Panc1 (cell line): ENCODE measurements around the gene JPH3. TPM values are rescaled to one million over a fixed set of nuclear protein-coding genes. Genes with fewer than 3 reads are reported as not detected.

Source experiments
- ATAC-seq: fragments of 200-7000 bp; cut with Tn5 transposase; 2 replicates; pipeline ENCODE4 v1.9.1; 2020; ENCODE audit warnings: mild to moderate bottlenecking, moderate library complexity
- Bru-seq: library from RNA; stranded (reverse); fragments of 400-500 nt; gene quantifications from one replicate; lab custom pipeline; 2021; lab: Mats Ljungman, UMichigan
- BruChase-seq, 2 experiments: library from RNA; stranded (reverse); fragments of 400-500 nt; gene quantifications; one replicate each; lab custom pipeline; 2021; lab: Mats Ljungman, UMichigan
- BruUV-seq: library from RNA; stranded (reverse); fragments of 400-500 nt; replicated peaks from 2 replicates; lab custom pipeline; 2021; lab: Mats Ljungman, UMichigan
- CTCF ChIA-PET: fragments of 300-600 bp; sonication (Branson Sonifier 250); formaldehyde crosslinking; loops from one replicate; lab custom pipeline; 2022; ENCODE audit warnings: antibody characterized with exemption; lab: Charles Lee
- POLR2A ChIA-PET: fragments of 300-600 bp; sonication (Branson Sonifier 250); formaldehyde crosslinking; loops from one replicate; lab custom pipeline; 2022; ENCODE audit warnings: antibody characterized with exemption; lab: Charles Lee
- DNase-seq: peaks from one replicate; pipeline ENCODE4 v3.0.0-alpha.2; 2010; ENCODE audit warnings: low read depth, low spot score
- H3K27ac ChIP-seq: 2 replicates; pipeline ENCODE4 v1.5.1; 2011; ENCODE audit warnings: mild to moderate bottlenecking, low read length, inconsistent platforms
- H3K27me3 ChIP-seq: fragments of 200-500 bp; sonication (Bioruptor generic); 2 replicates; pipeline ENCODE4 v1.6.0; 2014; ENCODE audit warnings: low read length, inconsistent platforms; ENCODE audit not compliant: control insufficient read depth, insufficient read depth
- H3K36me3 ChIP-seq: fragments of 200-500 bp; sonication (Bioruptor generic); 2 replicates; pipeline ENCODE4 v1.5.1; 2014; ENCODE audit warnings: inconsistent platforms, mild to moderate bottlenecking, low read length, moderate library complexity; ENCODE audit not compliant: control insufficient read depth, insufficient read depth
- H3K4me1 ChIP-seq: 2 replicates; pipeline ENCODE4 v1.5.1; 2011; ENCODE audit warnings: inconsistent platforms, mild to moderate bottlenecking, low read length, moderate library complexity; ENCODE audit not compliant: control insufficient read depth, insufficient read depth
- H3K4me3 ChIP-seq, 2 experiments: 2 replicates each; pipeline ENCODE4 v1.5.1; 2011 to 2012; ENCODE audit warnings: low read depth in 2 of 2, low read length in 2 of 2, mild to moderate bottlenecking in 2 of 2, inconsistent platforms in 1 of 2, moderate library complexity in 1 of 2
- H3K9me3 ChIP-seq: fragments of 200-500 bp; sonication (Bioruptor generic); 2 replicates; pipeline ENCODE4 v1.5.1; 2014; ENCODE audit warnings: low read depth, mild to moderate bottlenecking, inconsistent platforms, low read length, moderate library complexity; ENCODE audit not compliant: control insufficient read depth, insufficient read depth
- POLR2AphosphoS5 ChIP-seq: IDR thresholded peaks from 2 replicates; pipeline ENCODE4 v1.6.1; 2012; ENCODE audit warnings: mild to moderate bottlenecking, low read depth, low read length, moderate library complexity
- REST ChIP-seq, 2 experiments: IDR thresholded peaks; 2 replicates each; pipeline ENCODE4 v1.6.1; 2011 to 2012; ENCODE audit warnings: low read depth in 2 of 2, control low read depth in 1 of 2, low read length in 1 of 2, mild to moderate bottlenecking in 1 of 2, moderate library complexity in 1 of 2; ENCODE audit not compliant: insufficient read depth in 1 of 2
- SIN3A ChIP-seq: IDR thresholded peaks from 2 replicates; pipeline ENCODE4 v1.6.1; 2012; ENCODE audit warnings: low read depth, mild to moderate bottlenecking, low read length, moderate library complexity, borderline replicate concordance; ENCODE audit not compliant: insufficient read depth
- TCF7L2 ChIP-seq: IDR thresholded peaks from 2 replicates; pipeline ENCODE4 v1.6.1; 2011; ENCODE audit warnings: mild to moderate bottlenecking, low read depth, low read length, inconsistent platforms
- in situ Hi-C: cut with HindIII; loops from 2 replicates; pipeline ENCODE4 v1.10.0; 2016; ENCODE audit warnings: low sequenced_read_pairs, low pct_unique_long_range_greater_than_20kb
- intact Hi-C: fragments of 100-400 bp; cut with micrococcal nuclease; formaldehyde crosslinking; loops from one replicate; pipeline ENCODE4 v1.10.0; 2022; ENCODE audit not compliant: unreplicated experiment
- long read RNA-seq: library from polyadenylated mRNA; unstranded; transcript quantifications from one replicate; pipeline ENCODE4 v2.0.0, GENCODE V29; 2021; ENCODE audit not compliant: unreplicated experiment
- polyA plus RNA-seq: library from polyadenylated mRNA; unstranded; fragments of >200 nt; gene quantifications from one replicate; pipeline ENCODE4 v1.2.1, GENCODE V29; 2012; ENCODE audit warnings: missing spikeins; ENCODE audit not compliant: insufficient read length
- total RNA-seq: library from RNA; stranded (reverse); gene quantifications from one replicate; pipeline ENCODE4 v1.2.1, GENCODE V29; 2021; ENCODE audit not compliant: unreplicated experiment
- TF ChIP-seq, protein P1 (sequence below): fragments of 450-650 bp; IDR thresholded peaks from 2 replicates; pipeline ENCODE4 v1.5.1; 2017; ENCODE audit warnings: mild to moderate bottlenecking

The JPH3 gene
- total RNA-seq (1.2 TPM), Bru-seq, nascent RNA (percentile 17 among the genes with signal in this experiment), BruChase-seq, experiment 1, labeled RNA remaining after a 2-hour chase (percentile 18 among the genes with signal in this experiment), BruChase-seq, experiment 2, labeled RNA remaining after a 6-hour chase (percentile 25 among the genes with signal in this experiment)
- 4.8 TPM for polyA plus RNA-seq
- long read RNA-seq = 0 reads

DNA sequence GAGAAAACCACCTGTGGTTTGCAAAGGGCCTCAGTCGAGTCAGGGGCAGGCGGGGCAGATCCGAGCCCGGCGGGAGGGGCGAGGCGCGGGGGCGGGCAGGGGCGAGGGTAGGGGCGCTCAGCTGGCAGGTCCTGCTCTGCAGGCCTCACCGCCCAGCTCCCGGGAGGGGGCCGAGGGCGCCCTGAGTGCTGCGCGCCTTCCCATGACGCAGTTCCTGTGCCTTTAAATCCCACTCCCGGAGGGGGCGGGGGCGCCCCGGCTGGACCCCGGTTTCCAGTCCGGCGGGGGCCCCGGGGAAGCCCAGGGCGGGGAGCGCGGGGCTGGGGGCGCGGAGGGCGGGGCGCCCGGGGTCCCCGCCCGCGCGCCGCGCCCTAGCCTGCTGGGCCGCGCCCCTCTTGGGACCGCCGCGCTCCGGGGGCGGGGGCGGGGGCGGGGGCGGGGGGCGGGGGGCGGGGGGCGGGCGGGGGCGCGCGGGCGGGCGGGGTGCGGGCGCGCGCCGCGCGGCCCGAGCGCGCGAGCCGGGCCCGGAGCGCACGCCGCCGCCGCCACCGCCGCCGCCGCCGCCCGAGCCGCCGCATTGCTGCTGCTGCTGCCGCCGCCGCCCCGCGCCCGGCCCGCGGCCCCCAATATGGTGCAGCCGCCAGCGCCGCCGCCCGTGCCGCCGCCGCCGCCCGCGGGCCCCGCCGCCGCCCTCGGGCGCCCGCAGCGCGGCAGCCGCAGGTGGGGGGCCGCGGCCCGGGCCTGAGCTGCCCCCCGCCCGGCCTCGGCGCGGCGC is at the start of gene JPH3:
TSS of gene JPH3 (plus strand) at position 508 of the 775 bp plus-strand sequence. CDS start 639 bp downstream, outside the sequence.
- TF ChIP-seq, protein P1, sequence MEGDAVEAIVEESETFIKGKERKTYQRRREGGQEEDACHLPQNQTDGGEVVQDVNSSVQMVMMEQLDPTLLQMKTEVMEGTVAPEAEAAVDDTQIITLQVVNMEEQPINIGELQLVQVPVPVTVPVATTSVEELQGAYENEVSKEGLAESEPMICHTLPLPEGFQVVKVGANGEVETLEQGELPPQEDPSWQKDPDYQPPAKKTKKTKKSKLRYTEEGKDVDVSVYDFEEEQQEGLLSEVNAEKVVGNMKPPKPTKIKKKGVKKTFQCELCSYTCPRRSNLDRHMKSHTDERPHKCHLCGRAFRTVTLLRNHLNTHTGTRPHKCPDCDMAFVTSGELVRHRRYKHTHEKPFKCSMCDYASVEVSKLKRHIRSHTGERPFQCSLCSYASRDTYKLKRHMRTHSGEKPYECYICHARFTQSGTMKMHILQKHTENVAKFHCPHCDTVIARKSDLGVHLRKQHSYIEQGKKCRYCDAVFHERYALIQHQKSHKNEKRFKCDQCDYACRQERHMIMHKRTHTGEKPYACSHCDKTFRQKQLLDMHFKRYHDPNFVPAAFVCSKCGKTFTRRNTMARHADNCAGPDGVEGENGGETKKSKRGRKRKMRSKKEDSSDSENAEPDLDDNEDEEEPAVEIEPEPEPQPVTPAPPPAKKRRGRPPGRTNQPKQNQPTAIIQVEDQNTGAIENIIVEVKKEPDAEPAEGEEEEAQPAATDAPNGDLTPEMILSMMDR = no peak
- TF ChIP-seq SIN3A = no peak
- no peak for TF ChIP-seq TCF7L2
- TF ChIP-seq POLR2AphosphoS5 = no peak
- no peak for TF ChIP-seq REST (IDR thresholded peaks at IDR 0.05; ENCODE audit: insufficient read depth in 1 of 2, low read depth in 2 of 2, low read length in 1 of 2)
- no peak for DNase-seq
- Histone ChIP-seq H3K27ac (no peak within 1 kb of the TSS), H3K27me3 (no peaks in the 10 kb centered on the region; the same call in 1 of the 2 replicates), H3K36me3 (no peaks in the 10 kb centered on the region), H3K4me3 (no peak within 1 kb of the TSS; a peak in 1 of 4 replicates), H3K9me3 (no peaks in the 10 kb centered on the region), H3K4me1 (no peaks in the 10 kb centered on the region)
- in situ Hi-C loops = no loop called here
- intact Hi-C loops = no loop called here
- BruUV-seq = no TSS peak
- ATAC-seq = no peak
- ChIA-PET POLR2A (no interaction called here), CTCF (no interaction called here)

DNA sequence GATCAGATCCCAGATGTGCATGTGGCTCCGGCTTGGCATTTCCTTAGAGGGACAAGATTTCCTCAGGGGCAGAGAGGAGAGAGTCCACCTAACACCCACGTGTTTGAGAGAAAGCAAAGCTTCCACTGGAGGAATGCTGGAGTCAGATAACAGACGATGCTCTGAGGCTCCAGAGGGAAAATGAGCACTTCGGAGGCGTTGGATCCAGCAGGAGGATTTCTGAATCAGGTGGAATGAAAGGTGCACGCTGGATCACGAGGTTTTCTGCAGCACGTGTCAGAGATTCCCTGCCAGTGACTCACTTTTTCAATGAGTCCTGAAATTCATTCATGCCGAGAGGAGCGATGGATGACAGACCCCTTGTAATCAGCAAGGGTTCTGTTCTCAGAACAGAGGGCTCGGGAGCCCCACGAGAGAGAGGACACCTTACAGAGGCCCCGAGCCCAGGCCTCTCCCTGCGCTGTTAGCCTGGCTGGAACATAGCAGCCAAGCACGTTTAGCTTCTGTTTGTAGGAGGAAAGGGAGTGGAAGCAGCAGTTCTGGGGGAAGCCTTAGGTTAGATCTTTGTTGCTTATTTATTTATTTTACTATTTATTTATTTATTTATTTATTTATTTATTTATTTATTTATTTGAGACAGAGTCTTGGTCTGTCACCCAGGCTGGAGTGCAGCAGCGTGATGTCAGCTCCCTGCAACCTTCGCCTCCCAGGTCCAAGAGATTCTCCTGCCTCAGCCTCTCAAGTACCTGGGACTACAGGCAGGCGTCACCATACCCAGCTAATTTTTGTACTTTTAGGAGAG is 49.3 kb upstream of the JPH3 start:
- Histone ChIP-seq H3K4me1 (no peaks in the 10 kb centered on the region; the same call in 1 of the 2 replicates), H3K9me3 (no peaks in the 10 kb centered on the region), H3K36me3 (no peaks in the 10 kb centered on the region), H3K4me3 (no peak overlapping the region), H3K27ac (no peak overlapping the region), H3K27me3 (no peaks in the 10 kb centered on the region)
- intact Hi-C loops (no loop called here), in situ Hi-C loops (no loop called here)
- ChIA-PET POLR2A (no interaction called here), CTCF (no interaction called here)
- BruUV-seq = no TSS peak
- DNase-seq (no peak), ATAC-seq (no peak)
- TF ChIP-seq SIN3A (no peak), POLR2AphosphoS5 (no peak), TCF7L2 (no peak), REST (IDR thresholded peaks at IDR 0.05; ENCODE audit: insufficient read depth in 1 of 2, low read depth in 2 of 2, low read length in 1 of 2) (no peak)
- TF ChIP-seq, protein P1 = no peak
